Measurements from ENCODE around the gene ZBTB18. TPM values are rescaled to one million over a fixed set of nuclear protein-coding genes. Genes with fewer than 3 reads are reported as not detected.

Gene ZBTB18
- total RNA-seq, 1 donor from 2014 or later: 14.4 TPM

DNA sequence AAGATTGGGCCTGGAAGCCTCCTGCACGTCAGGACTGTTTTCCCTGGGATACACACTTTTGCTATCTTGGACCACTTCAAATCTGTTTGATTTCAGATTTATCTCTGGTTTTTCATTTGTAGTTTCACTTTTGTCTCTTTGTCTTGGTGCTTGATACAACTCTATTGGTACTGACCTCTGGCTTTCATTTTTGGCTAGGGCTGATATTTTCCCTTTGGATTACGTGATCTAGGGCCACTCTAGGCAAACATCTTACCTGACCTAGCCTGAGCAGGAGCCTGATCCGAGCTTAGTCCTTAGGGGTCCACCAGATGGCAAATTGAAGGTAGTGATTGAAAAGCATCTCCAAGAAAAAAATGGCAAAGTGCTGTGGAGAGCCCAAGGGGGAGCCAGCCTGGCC, 39.6 kb downstream of the ZBTB18 start:
- DNase-seq: no peak

- DNase-seq: no peak
These were observed 41.3 kb downstream of the ZBTB18 start for GRCh38 chr1:244092293-244092963.

GRCh38 chr1:244092964-244093638, 42.0 kb downstream of the ZBTB18 start:
- no peak for DNase-seq

- no peak for DNase-seq
These were observed 43.9 kb downstream of the ZBTB18 start for GRCh38 chr1:244094880-244095528.

DNA sequence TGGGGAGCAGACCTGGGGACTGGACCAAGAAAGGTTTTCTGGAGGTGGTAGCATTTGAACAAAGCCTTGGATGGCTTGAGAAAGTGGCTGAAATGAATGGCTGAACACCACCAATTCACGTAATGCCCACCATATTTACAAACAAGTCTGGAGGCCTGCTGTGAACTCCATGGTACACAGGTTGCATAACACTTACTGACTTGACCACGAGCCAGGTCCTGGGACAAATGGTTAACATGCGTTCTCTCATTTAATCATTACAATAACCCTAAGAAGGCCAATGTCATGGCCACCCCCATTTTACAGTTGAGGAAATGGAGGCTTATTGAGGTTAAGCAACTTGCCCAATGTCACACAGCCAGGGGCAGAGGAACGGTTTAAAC, 44.4 kb downstream of the ZBTB18 start:
- DNase-seq: no peak

- no peak for DNase-seq
These were observed 45.1 kb downstream of the ZBTB18 start for GRCh38 chr1:244096066-244096610.

- DNase-seq: no peak
These were observed 45.6 kb downstream of the ZBTB18 start for GRCh38 chr1:244096691-244097090.

DNA sequence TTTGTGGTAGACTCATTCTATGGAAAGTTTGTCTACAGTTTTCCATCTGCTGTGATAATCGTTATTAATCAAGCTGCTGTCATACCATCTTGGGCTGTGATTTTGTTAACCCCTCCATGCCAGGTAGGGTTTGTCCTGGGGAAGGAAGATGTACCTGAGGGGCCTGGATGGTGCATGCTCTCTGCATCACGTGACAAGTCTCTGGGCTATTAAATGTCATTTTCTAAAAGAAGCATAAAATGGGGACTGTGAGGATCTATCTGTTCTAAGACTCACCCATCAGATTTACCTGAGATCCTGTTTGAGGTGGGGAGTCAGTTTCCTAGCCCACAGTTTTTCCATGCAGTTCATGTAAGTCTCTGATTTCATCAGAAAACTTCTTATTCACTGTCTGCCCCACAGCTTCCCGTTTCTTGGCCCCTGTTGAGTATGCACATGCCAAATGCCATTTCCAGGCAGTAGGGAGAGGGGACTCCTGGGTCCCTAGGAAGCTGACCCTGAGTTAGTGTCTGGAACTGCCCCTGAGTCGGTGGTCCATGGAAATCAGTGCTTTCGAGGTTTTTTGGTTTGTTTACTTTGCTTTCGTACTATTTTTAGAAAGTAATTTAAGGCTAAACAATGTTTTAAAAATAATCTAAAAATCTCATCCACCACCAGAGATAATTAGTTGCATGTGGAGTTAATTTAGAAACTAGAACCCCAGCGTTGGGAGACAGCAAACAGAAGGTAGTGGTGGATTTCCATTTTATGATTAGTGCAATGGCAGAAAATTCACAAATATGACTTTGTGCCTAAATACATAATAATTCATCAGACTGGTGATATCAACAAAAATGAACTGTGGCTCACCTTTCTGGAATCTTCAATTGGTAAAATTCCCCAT, 46.7 kb downstream of the ZBTB18 start:
- DNase-seq: no peak

DNA sequence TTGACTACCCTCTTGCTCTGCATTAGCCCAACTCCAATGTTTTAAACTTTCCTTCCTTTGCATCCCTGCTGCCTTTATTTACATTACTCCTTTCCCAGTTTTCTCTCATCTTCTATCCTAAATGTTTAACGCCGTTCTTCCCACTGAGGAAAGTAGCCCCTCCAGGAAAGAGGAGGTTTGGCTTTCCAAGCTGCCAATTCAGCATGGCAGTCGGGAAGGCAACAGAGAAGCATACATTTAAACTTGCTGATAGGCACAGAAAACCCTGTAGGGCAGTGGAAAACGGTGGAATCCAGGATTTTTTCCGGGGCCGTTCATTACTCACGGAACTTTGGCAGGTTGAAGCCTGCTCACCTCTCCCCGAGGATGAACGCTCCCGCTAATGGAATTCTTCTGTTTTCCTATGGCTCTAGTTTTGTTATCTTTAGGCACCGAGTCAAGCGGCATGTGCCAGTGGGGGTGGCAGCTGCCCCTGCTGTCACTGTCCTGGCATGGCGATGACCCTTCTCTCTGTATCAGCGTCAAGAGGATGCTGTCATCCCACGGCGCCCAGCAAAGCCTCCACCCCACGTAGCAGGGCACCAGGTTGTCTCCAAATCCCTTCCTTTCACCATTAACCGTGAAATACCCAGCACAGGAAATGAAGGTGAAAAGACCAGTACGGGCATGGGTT, 48.3 kb downstream of the ZBTB18 start:
- no peak for DNase-seq

DNA sequence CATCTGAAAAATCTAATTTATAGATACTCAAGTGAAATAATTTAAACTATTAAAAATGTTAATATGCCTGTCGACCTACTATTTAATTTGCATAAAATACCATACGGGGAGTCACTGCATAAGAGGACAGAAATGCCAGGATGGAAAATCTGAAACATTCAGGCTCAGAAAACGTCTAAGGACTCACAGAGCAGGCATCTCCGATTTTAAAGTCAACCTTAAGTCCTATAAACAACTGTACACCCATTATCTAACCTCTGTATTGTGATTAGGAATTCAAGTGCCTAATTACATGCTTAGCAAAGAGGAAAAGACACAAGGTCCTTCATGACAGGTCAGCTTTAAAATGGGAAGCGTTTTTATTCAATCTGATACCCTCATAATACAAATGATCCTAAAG, 49.2 kb downstream of the ZBTB18 start:
- DNase-seq: no peak

DNA sequence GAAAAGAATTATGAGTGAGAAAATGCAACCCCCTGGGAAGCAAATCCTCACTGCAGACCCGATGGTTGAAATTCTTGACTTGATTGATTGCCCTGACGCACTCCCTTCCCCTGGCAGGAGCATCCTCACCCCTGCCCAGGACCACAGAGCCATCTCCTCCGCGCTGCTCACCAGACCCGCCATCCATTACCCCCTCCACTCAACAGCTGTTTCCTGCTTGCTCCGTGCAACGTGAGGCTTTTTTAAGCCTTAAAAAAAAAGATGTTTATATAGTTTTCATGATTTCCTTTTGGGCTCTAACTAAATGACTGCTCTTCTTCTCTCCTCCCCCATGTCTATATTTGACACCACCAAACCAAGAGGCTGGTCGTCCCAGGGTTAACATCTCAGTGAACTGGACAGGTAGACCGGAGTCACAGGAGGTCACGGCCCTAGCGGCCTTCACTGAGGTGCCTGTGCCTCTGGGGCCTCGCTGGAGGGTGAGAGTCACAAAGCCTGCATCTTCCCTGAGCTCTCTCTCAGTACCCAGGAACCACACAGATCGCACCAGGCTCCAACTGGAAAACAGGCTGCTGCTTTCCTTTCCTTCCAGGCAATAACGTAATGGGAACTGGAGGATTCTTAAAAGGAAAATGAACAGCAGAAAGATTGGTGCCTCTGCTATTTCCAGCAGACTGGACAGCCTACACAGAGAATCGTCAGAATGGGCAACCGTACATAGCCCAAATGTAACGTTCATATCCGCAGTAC, 49.8 kb downstream of the ZBTB18 start:
- DNase-seq: no peak

GRCh38 chr1:244102046-244102445, 51.0 kb downstream of the ZBTB18 start:
- DNase-seq: no peak

- no peak for DNase-seq
These were observed 51.4 kb downstream of the ZBTB18 start for GRCh38 chr1:244102468-244102867.

GRCh38 chr1:244104309-244105060, 53.4 kb downstream of the ZBTB18 start:
- DNase-seq: no peak

DNA sequence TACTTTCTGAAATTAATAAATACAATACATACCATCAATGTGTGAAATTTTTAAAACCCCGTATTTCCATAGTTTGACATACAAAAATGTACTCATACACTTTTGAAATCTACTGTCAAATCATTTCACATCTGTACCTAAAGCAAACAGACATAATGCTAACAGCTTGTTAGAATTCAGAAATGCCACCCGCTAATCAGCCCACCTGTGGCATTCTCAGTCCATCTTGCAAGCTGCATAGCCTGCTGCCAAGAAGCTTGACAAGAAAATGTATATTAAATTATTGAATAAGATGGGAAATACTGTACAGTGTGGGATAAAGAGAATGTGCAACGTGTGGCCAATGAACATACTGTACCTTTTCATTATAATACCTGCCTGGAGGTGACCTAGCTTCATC, 55.1 kb downstream of the ZBTB18 start:
- DNase-seq: no peak

Small RNAs within 50 kb of the gene (small RNA-seq; reads per million reads assigned to genes)
- not detected for gene RN7SL148P (ENCODE audit: low replicate concordance)

Other genes starting within 250 kb of the ZBTB18 start
- 26.7 TPM for gene AKT3, start 201.0 kb upstream of the ZBTB18 start, total RNA-seq

Data from skin of body (tissue), 3 donors.